GM12872 (cell line): ENCODE data around the gene CNTN4.

Experiments used
- CTCF ChIP-seq: IDR thresholded peaks from 3 replicates; pipeline ENCODE4 v1.5.1; 2011; ENCODE audit warnings: low read depth, mild to moderate bottlenecking, low read length, moderate library complexity; ENCODE audit not compliant: insufficient read depth

CNTN4 gene

DNA sequence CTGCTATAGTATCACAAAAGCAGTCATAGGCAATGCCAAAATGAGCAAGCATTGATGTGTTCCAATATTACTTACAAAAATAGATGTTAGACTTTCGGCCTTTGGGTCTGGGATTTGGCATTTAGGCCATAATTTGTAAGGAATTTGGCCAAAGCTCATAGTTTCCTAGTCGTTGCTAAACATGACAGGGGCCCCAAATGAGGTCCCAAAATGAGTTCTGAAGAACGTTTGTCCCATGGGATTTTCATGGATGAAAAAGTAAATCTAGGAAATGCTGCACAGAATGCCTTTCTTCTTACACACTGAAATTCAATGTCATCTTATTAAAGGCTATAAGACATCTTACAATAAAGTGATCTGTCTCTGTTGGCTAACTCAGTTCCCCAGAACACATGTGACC is 456.0 kb downstream of the CNTN4 start:
- no peak for TF ChIP-seq CTCF

GRCh38 chr3:2558796-2559195 is 460.1 kb downstream of the CNTN4 start:
- no peak for TF ChIP-seq CTCF

GRCh38 chr3:2567451-2567850 is 468.8 kb downstream of the CNTN4 start:
- TF ChIP-seq CTCF: no peak

DNA sequence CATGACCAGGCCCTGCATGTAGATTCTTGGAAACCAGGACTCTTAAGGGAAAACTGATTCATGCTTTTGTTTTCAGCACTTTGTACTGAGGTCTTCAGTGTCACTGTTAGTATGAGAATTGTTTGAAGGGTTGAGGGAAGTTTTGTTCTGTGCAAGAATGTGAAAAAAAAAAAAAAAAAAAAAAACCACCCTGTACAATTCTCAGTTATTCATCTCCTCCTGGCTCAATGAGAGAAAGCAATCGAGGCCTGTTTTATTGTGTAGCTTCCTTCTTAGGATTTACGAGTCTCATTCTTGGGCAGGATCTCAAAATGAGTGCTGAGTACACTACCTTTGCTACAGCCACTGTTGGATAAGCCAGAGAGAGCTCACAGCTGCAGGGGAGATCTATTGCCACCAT is 469.5 kb downstream of the CNTN4 start:
- TF ChIP-seq CTCF: no peak

- no peak for TF ChIP-seq CTCF
Observed at GRCh38 chr3:2568929-2569328, 470.3 kb downstream of the CNTN4 start.

- no peak for TF ChIP-seq CTCF
Observed at GRCh38 chr3:2577571-2577970, 478.9 kb downstream of the CNTN4 start.

DNA sequence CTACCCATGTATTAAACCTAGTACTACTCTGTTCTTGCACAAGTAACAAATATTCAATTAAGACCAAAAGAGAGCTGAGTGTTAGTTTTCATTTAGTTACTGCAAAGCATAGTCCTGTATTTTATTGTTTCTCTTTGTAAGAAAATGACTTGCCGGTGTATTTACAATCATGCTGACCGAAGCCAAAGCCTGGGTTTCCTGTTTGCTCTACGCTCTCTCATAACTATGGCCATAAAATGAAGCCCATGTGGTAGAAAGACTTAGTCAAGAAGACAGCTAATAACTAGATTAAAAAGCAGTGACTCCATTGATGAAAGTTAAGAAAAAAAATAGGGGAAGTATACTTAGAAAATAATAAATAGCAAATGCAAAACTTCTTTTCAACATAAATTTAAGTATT is 479.9 kb downstream of the CNTN4 start:
- no peak for TF ChIP-seq CTCF

DNA sequence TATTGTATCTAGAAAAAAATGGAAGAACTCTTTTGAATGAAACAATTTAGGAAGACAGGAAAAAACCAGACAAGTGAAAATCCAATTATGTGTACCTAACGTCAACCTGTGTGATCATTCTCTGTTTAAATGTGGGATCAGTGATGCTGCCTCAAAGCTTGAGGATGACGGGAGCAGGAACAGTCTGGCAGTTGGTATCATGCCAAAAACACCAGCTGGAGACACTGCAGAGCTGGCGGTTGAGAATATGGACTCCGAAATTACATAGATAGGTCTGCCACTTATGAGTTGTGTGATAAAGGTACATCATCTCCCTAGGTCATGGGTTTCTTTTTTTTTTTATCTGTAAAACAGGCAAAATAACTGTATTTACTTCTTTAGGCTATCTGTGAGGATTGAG is 480.5 kb downstream of the CNTN4 start:
- TF ChIP-seq CTCF: no peak
